SK-N-SH (cell line): ENCODE results near the gene A2ML1. TPM values are rescaled to one million over a fixed set of nuclear protein-coding genes. Genes with fewer than 3 reads are reported as not detected.

Experiments
- CTCF ChIA-PET: fragments of 300-600, 350-600 bp; formaldehyde crosslinking; extraction: SDS; loops from one replicate; lab custom pipeline; 2021; lab: Yijun Ruan, JAX
- POLR2A ChIA-PET: fragments of 350-600 bp; sonication (Branson Sonifier 250); formaldehyde crosslinking; extraction: SDS; loops from one replicate; lab custom pipeline; 2020; ENCODE audit warnings: antibody characterized with exemption, inconsistent platforms; lab: Yijun Ruan, JAX
- DNase-seq: peaks from one replicate; pipeline ENCODE4 v3.0.0; 2012
- H2AFZ ChIP-seq: fragments of 200-600 bp; sonication (generic); 2 replicates; pipeline ENCODE4 v1.8.1; 2016; ENCODE audit warnings: antibody characterized with exemption, mild to moderate bottlenecking, low read depth
- H3F3A ChIP-seq: fragments of 200-600 bp; sonication (generic); replicated peaks from 2 replicates; pipeline ENCODE3; 2016; ENCODE audit warnings: antibody characterized with exemption, mild to moderate bottlenecking; ENCODE audit not compliant: insufficient read depth
- H3K27ac ChIP-seq, 2 experiments: fragments of 200-500 bp in 1 of 2; fragments of 200-600 bp in 1 of 2; sonication (Bioruptor generic) in 1 of 2; sonication (generic), shearing (Covaris generic) in 1 of 2; 2 replicates each; pipeline versions ENCODE4 v1.5.1 to v1.6.1; 2014 to 2016; ENCODE audit warnings: low read depth in 2 of 2, inconsistent platforms in 1 of 2, low read length in 1 of 2, mild to moderate bottlenecking in 1 of 2, mixed read lengths in 1 of 2
- H3K27me3 ChIP-seq: fragments of 200-600 bp; sonication (generic), shearing (Covaris generic); 2 replicates; pipeline ENCODE4 v1.6.1; 2016; ENCODE audit warnings: mixed run types; ENCODE audit not compliant: insufficient read depth
- H3K36me3 ChIP-seq, 2 experiments: fragments of 200-500 bp in 1 of 2; fragments of 200-600 bp in 1 of 2; sonication (Bioruptor generic) in 1 of 2; sonication (generic) in 1 of 2; replicated peaks in 1 of 2; 2 replicates each; pipeline versions ENCODE3 to v1.5.1; 2014 to 2016; ENCODE audit warnings: low read length in 1 of 2, mild to moderate bottlenecking in 1 of 2; ENCODE audit not compliant: insufficient read depth in 2 of 2, control insufficient read depth in 1 of 2
- H3K4me1 ChIP-seq, 2 experiments: fragments of 200-500 bp in 1 of 2; fragments of 200-600 bp in 1 of 2; sonication (Bioruptor generic) in 1 of 2; sonication (generic), shearing (Covaris generic) in 1 of 2; 2 replicates each; pipeline versions ENCODE4 v1.5.1 to v1.6.1; 2014 to 2016; ENCODE audit warnings: low read depth in 1 of 2, low read length in 1 of 2, mixed run types in 1 of 2; ENCODE audit not compliant: insufficient read depth in 2 of 2, control insufficient read depth in 1 of 2
- H3K4me2 ChIP-seq: fragments of 200-600 bp; sonication (generic), shearing (Covaris generic); 2 replicates; pipeline ENCODE4 v1.6.1; 2017; ENCODE audit warnings: mixed run types
- H3K4me3 ChIP-seq, 2 experiments: fragments of 200-500 bp in 1 of 2; fragments of 200-600 bp in 1 of 2; sonication (Bioruptor generic) in 1 of 2; sonication (generic), shearing (Covaris generic) in 1 of 2; 2 replicates each; pipeline versions ENCODE4 v1.5.1 to v1.8.1; 2014 to 2016; ENCODE audit warnings: low read depth in 2 of 2, inconsistent platforms in 1 of 2, low read length in 1 of 2, mild to moderate bottlenecking in 1 of 2, mixed read lengths in 1 of 2, moderate library complexity in 1 of 2
- H3K79me2 ChIP-seq: fragments of 200-600 bp; sonication (generic); 2 replicates; pipeline ENCODE4 v1.8.1; 2017; ENCODE audit warnings: mild to moderate bottlenecking; ENCODE audit not compliant: insufficient read depth
- H3K9ac ChIP-seq: fragments of 200-600 bp; sonication (generic); 2 replicates; pipeline ENCODE4 v1.6.1; 2017; ENCODE audit warnings: mixed run types
- H3K9me2 ChIP-seq: fragments of 200-600 bp; sonication (generic); 2 replicates; pipeline ENCODE4 v1.6.1; 2017; ENCODE audit warnings: mixed run types
- H3K9me3 ChIP-seq: fragments of 200-600 bp; sonication (generic); 2 replicates; pipeline ENCODE4 v1.6.1; 2017; ENCODE audit warnings: mixed run types, mild to moderate bottlenecking, moderate library complexity
- H4K20me1 ChIP-seq: fragments of 200-600 bp; sonication (generic); 2 replicates; pipeline ENCODE4 v1.6.1; 2017; ENCODE audit warnings: mild to moderate bottlenecking, mixed run types; ENCODE audit not compliant: insufficient read depth
- ELF1 ChIP-seq: IDR thresholded peaks from 2 replicates; pipeline ENCODE4 v1.4.0; 2012
- EP300 ChIP-seq, 2 experiments: IDR thresholded peaks; 2 replicates each; pipeline versions ENCODE4 v1.4.0 to v1.6.1; 2012; ENCODE audit warnings: borderline replicate concordance in 1 of 2, low read depth in 1 of 2, low read length in 1 of 2
- EZH2phosphoT487 ChIP-seq: fragments of 200-600 bp; sonication (generic); IDR thresholded peaks from 2 replicates; pipeline ENCODE4 v1.6.1; 2017; ENCODE audit warnings: low read depth, mixed run types, mild to moderate bottlenecking, antibody characterized with exemption, moderate library complexity, borderline replicate concordance
- FOSL2 ChIP-seq: IDR thresholded peaks from 2 replicates; pipeline ENCODE4 v1.4.0; 2012; ENCODE audit warnings: low read depth, mild to moderate bottlenecking, moderate library complexity, borderline replicate concordance
- FOXJ3 ChIP-seq: sonication (generic); formaldehyde crosslinking; IDR thresholded peaks from 2 replicates; pipeline ENCODE4 v1.5.1; 2020; ENCODE audit warnings: mild to moderate bottlenecking, missing genetic modification reagents
- FOXM1 ChIP-seq: IDR thresholded peaks from 2 replicates; pipeline ENCODE4 v1.4.0; 2012; ENCODE audit warnings: low read depth, mild to moderate bottlenecking
- JUND ChIP-seq: IDR thresholded peaks from 2 replicates; pipeline ENCODE4 v1.4.0; 2012
- MEF2A ChIP-seq: IDR thresholded peaks from 2 replicates; pipeline ENCODE4 v1.4.0; 2012; ENCODE audit warnings: low read depth, borderline replicate concordance
- MXI1 ChIP-seq: IDR thresholded peaks from 2 replicates; pipeline ENCODE4 v1.6.1; 2012; ENCODE audit warnings: mild to moderate bottlenecking, low read depth, low read length, improper control_type of control experiment
- NFIC ChIP-seq: IDR thresholded peaks from 2 replicates; pipeline ENCODE4 v1.4.0; 2012; ENCODE audit warnings: borderline replicate concordance
- RCOR1 ChIP-seq: fragments of 150-350 bp; IDR thresholded peaks from 2 replicates; pipeline ENCODE4 v1.6.1; 2017; ENCODE audit warnings: antibody characterized with exemption, low read length
- RXRA ChIP-seq: IDR thresholded peaks from 2 replicates; pipeline ENCODE4 v1.4.0; 2012; ENCODE audit warnings: low read depth, mild to moderate bottlenecking, borderline replicate concordance
- SIN3A ChIP-seq: IDR thresholded peaks from 2 replicates; pipeline ENCODE4 v1.6.1; 2012; ENCODE audit warnings: low read depth, mild to moderate bottlenecking, low read length, moderate library complexity, borderline replicate concordance
- SMC3 ChIP-seq: IDR thresholded peaks from 2 replicates; pipeline ENCODE4 v1.6.1; 2012; ENCODE audit warnings: low read depth, low read length, improper control_type of control experiment
- USF2 ChIP-seq: fragments of 150-350 bp; IDR thresholded peaks from 2 replicates; pipeline ENCODE4 v1.6.1; 2017; ENCODE audit warnings: antibody characterized with exemption, low read length, low read depth, borderline replicate concordance
- YY1 ChIP-seq: IDR thresholded peaks from 2 replicates; pipeline ENCODE4 v1.4.0; 2012; ENCODE audit warnings: low read depth, mild to moderate bottlenecking
- ZBTB33 ChIP-seq: IDR thresholded peaks from 2 replicates; pipeline ENCODE4 v1.4.0; 2012; ENCODE audit warnings: low read depth, borderline replicate concordance
- WGBS: methylation state at CpG from one replicate; pipeline ENCODE4 v1.1.6; 2017; ENCODE audit warnings: low lambda C conversion rate; 5-methylcytosine and 5-hydroxymethylcytosine counted together
- polyA plus RNA-seq, 3 experiments: library from polyadenylated mRNA; depleted of rRNA; stranded (reverse); fragments of >200 nt; gene quantifications; 2 replicates each; pipeline ENCODE4 v1.2.3, GENCODE V29; 2012
- TF ChIP-seq, protein P1 (sequence below): IDR thresholded peaks from 2 replicates; pipeline ENCODE4 v1.4.0; 2012; ENCODE audit warnings: low read depth, borderline replicate concordance

The A2ML1 gene
- polyA plus RNA-seq, 1 of the 3 experiments (the other 2 are of a cell fraction) = not detected

DNA sequence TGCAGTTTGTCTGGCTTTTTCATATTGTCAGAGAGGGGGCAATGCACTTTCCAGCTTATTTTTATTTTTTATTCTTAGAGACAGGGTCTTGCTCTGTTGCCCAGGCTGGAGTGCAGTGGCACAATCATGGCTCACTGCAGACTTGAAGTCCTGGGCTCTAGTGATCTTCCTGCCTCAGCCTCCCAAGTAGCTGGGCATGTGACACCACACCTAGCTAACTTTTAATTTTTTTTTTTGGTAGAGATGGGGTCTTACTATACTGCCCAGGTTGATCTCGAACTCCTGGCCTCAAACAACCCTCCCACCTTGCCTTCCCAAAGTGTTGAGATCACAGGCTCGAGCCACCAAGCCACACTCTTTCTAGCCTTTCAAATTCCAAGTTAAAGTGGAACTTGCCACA is 3.9 kb upstream of the A2ML1 start:
- Histone ChIP-seq H3K4me3 (no peak overlapping the region), H2AFZ (no peak overlapping the region), H3K9me3 (no peaks in the 10 kb centered on the region), H3K79me2 (no peaks in the 10 kb centered on the region), H3K27ac (no peak overlapping the region), H3K9me2 (no peaks in the 10 kb centered on the region), H3K9ac (no peak overlapping the region), H3K36me3 (no peaks in the 10 kb centered on the region), H3K4me1 (no peaks in the 10 kb centered on the region; a peak in 1 of 4 replicates), H3K27me3 (no peaks in the 10 kb centered on the region; the same call in 1 of the 2 replicates), H4K20me1 (no peaks in the 10 kb centered on the region), H3K4me2 (no peak overlapping the region), H3F3A (no peaks in the 10 kb centered on the region)
- no peak for TF ChIP-seq YY1
- TF ChIP-seq FOXJ3 = no peak
- TF ChIP-seq MEF2A = no peak
- TF ChIP-seq ELF1 = no peak
- TF ChIP-seq RCOR1 = no peak
- TF ChIP-seq, protein P1, sequence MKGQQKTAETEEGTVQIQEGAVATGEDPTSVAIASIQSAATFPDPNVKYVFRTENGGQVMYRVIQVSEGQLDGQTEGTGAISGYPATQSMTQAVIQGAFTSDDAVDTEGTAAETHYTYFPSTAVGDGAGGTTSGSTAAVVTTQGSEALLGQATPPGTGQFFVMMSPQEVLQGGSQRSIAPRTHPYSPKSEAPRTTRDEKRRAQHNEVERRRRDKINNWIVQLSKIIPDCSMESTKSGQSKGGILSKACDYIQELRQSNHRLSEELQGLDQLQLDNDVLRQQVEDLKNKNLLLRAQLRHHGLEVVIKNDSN = no peak
- no peak for TF ChIP-seq USF2
- TF ChIP-seq RXRA = no peak
- TF ChIP-seq SIN3A = no peak
- TF ChIP-seq FOXM1 = no peak
- no peak for TF ChIP-seq ZBTB33
- no peak for TF ChIP-seq FOSL2
- TF ChIP-seq JUND = no peak
- TF ChIP-seq MXI1 = no peak
- ChIA-PET CTCF (interaction anchor here (1.4 to 2.0 kb wide), 3 partner anchors 10 to 137 kb away, joined by 3 to 9 read pairs (median 3); partner anchors contain the start of gene RIMKLB), POLR2A (interaction anchor here (0.9 kb wide), 1 partner anchor 12 kb away, joined by 4 read pairs; no protein-coding TSS in a partner anchor)
- no peak for DNase-seq
- WGBS = 48% methylated on average over 2 of the region's 2 CpGs

- Histone ChIP-seq H3K4me2 (no peak overlapping the region), H2AFZ (no peak overlapping the region), H3K4me3 (no peak overlapping the region), H3K9me2 (no peaks in the 10 kb centered on the region), H3K27me3 (no peaks in the 10 kb centered on the region; the same call in 1 of the 2 replicates), H4K20me1 (no peaks in the 10 kb centered on the region), H3K9ac (no peak overlapping the region), H3K4me1 (no peaks in the 10 kb centered on the region; a peak in 1 of 4 replicates), H3K79me2 (no peaks in the 10 kb centered on the region), H3K27ac (no peak overlapping the region), H3K9me3 (no peaks in the 10 kb centered on the region), H3K36me3 (no peaks in the 10 kb centered on the region), H3F3A (no peaks in the 10 kb centered on the region)
- no peak for TF ChIP-seq SIN3A
- no peak for TF ChIP-seq EZH2phosphoT487
- TF ChIP-seq ZBTB33 = no peak
- no peak for TF ChIP-seq EP300 (IDR thresholded peaks at IDR 0.05; ENCODE audit: borderline replicate concordance in 1 of 2, low read depth in 1 of 2, low read length in 1 of 2)
- TF ChIP-seq RCOR1 = no peak
- no peak for TF ChIP-seq ELF1
- no peak for TF ChIP-seq MEF2A
- no peak for TF ChIP-seq SMC3
- TF ChIP-seq NFIC = no peak
- TF ChIP-seq, protein P1 = no peak
- WGBS = 69% methylated on average over 5 of the region's 5 CpGs
- CTCF ChIA-PET = interaction anchor here (1.4 to 13.2 kb wide), 2 partner anchors 122 to 140 kb away, joined by 3 to 161 read pairs; partner anchors contain the start of gene RIMKLB
- POLR2A ChIA-PET = no interaction called here
- DNase-seq = no peak
These were observed 2.8 kb upstream of the A2ML1 start for GRCh38 chr12:8819666-8819980.
